HG02852 (cell line): Measurements from ENCODE around the gene WARS2.

Experiments
- ATAC-seq: cut with Tn5 transposase; IDR thresholded peaks from one replicate; pipeline ENCODE4 v1.9.1; 2021; ENCODE audit warnings: mild to moderate bottlenecking, moderate library complexity; ENCODE audit not compliant: unreplicated experiment

The WARS2 gene

GRCh38 chr1:118986555-118987467, 153.6 kb downstream of the WARS2 start:
- ATAC-seq, result no peak

DNA sequence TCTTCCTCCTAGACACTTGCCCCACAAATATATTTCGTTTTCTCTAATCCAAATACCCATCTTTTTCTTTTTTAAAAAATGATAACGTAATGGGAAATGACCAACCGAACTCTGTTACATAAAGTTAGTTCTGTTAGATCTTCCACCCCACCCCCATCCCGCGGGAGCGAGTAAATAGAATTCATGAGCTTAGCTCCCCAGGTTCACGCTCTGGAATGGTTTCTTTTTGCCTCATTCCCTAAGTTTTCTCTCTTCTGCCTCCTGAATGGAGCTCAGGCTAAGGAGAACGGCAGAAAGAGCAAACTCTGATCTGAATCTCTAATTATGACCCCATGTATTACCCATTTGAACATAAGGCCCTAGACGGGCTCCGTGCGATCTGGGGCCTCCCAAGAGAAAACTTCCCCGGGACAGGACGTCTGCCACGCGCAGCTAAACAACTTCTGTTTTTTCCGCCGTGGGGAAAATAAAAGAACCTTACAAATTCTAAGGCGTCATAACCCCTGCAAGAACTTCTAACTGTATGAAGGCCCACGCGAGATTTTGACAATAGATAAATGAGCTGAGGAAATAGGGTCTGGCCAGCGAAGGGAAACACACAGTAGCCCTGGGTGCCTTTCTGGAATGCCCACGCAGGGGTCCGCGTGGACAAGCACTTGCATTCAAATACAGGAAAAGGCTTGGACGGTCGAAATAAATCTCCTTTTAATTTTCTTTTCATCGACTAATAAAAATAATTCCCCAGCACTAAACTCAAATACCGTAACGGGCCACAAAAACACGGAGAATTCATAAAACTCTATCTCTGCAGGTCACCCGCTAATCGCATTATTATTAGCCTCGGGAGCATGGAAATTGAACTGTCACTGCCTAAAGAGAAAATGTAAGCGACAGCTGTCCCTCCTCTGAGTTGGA, 154.6 kb downstream of the WARS2 start:
- ATAC-seq, result no peak

GRCh38 chr1:118984722-118985639, 155.5 kb downstream of the WARS2 start:
- no peak for ATAC-seq

GRCh38 chr1:118984086-118984721, 156.2 kb downstream of the WARS2 start:
- no peak for ATAC-seq

- ATAC-seq, result no peak
Measured at GRCh38 chr1:118983558-118984041, 156.9 kb downstream of the WARS2 start.

DNA sequence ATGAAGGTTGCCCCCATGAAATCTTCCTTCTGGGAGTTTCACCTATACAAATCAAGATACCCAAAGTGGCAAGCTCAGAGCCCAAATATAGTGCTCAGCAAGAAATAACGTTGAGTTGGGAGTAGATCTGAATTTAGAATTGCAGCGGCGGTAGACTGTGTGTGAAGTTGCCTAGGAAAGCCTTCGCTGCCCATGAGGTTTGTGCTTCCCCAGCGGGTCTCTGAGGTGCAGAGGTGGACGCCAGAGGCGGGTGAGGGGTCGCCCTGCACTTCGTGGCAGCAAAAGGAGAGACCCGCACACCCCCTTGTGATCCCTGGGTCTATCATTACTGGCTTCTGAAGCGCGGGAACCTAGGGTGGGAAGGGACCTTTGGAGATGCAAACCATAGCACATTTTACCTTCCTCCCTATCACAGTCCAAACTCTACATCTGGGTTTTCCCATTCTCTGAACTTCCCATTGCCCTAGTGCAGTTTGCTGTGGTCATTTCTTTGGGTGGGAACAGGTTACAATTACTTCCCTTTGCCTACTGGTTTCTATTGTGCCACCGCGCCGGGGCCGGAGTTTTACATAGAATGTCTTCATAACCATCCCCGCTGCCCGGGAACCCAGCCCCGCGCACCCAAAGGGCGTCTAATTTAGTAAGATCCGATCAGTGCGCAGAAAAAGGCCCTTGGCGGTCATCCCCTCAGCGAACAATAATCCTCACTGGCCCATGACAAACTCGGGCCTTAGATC, 157.5 kb downstream of the WARS2 start:
- ATAC-seq, result no peak

DNA sequence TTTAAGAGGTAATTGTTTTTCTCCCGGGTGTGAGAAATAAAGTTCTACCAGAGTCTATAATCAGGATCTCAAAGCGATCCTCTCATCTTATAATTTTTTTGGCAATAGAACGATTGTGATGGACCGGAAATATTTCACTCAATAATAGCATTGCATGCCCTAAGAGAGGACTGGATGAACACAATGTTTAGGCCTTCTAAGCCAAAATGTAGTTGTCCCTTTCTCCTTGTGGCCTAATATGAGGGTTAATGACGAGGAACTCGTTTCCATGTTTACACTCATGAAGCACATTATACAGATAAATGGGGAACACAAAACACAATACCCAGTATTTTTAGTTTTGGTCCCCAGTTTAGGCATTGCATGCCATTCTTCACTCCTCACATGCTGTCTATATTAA, 158.2 kb downstream of the WARS2 start:
- ATAC-seq, result no peak

DNA sequence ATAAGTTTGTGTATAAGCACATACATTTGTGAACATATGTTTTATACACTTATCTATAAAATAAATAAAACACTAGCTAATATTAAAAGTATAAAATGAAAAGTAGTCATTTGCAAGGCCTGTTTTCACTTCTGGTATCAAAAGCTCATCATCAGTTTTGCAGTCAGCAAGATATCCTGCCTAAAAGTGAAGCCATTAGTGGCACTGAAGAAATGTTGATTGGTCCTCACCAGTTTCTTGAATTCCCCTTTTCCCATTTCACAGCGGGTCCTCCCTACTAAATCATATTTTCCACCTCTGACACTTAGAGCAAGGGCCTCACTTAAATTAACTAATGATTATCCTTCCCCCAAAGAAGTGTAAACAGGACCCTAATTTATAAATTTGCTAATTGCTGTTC, 159.0 kb downstream of the WARS2 start:
- ATAC-seq, result no peak
